ENCODE measurements around the gene MRPS23.

The MRPS23 gene

GRCh38 chr17:57888311-57889216 is 38.7 kb upstream of the MRPS23 start:
- TF ChIP-seq JUND (IDR thresholded peaks at IDR 0.05; ENCODE audit: low read depth) = no peak
- DNase-seq (ENCODE audit: low read depth in 1 of 2, low spot score in 1 of 2) = no peak
- in situ Hi-C loops (cut with HindIII; ENCODE audit: low pct_unique_long_range_greater_than_20kb, low sequenced_read_pairs) = no loop called here

GRCh38 chr17:57887161-57887560 is 37.3 kb upstream of the MRPS23 start:
- in situ Hi-C loops (cut with HindIII; ENCODE audit: low pct_unique_long_range_greater_than_20kb, low sequenced_read_pairs) = no loop called here
- TF ChIP-seq JUND (IDR thresholded peaks at IDR 0.05; ENCODE audit: low read depth) = no peak
- no peak for DNase-seq (ENCODE audit: low read depth in 1 of 2, low spot score in 1 of 2)

- in situ Hi-C loops (cut with HindIII; ENCODE audit: low pct_unique_long_range_greater_than_20kb, low sequenced_read_pairs) = no loop called here
- no peak for DNase-seq (ENCODE audit: low read depth in 1 of 2, low spot score in 1 of 2)
- TF ChIP-seq JUND (IDR thresholded peaks at IDR 0.05; ENCODE audit: low read depth) = no peak
Measured at GRCh38 chr17:57886020-57886419, 36.2 kb upstream of the MRPS23 start.

GRCh38 chr17:57885148-57885915 is 35.5 kb upstream of the MRPS23 start:
- DNase-seq (ENCODE audit: low read depth in 1 of 2, low spot score in 1 of 2) = no peak
- no peak for TF ChIP-seq JUND (IDR thresholded peaks at IDR 0.05; ENCODE audit: low read depth)
- in situ Hi-C loops (cut with HindIII; ENCODE audit: low pct_unique_long_range_greater_than_20kb, low sequenced_read_pairs) = no loop called here

DNA sequence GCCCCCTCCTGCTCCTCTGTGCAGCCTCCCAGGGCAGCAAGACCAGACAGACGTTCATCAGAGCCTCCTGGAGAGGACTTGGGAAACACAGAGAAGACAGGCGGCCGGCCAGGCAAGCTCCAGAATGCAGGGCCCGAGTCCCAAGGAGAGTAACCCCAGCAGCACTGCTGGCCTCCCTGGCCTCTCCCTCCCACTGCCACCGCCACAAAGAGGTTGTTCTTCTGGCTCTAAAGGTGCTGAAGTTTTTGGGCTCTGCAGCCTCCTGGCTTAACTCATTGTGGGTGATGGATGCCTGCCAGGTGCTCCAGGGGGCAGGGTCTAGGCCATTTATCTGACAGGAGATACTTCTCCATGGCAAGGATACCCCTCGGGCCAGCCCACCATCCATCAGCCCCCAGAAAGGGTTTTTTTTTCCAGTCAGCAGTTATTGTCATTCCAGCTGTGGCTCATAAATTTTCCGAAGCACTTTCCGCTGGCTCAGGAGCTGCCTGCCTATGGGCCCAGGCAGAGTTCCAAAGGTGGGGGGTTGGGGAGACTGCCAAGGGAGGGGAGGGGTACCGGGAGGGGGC is 32.0 kb upstream of the MRPS23 start:
- in situ Hi-C loops (cut with HindIII; ENCODE audit: low pct_unique_long_range_greater_than_20kb, low sequenced_read_pairs) = no loop called here
- DNase-seq (ENCODE audit: low read depth in 1 of 2, low spot score in 1 of 2) = no peak
- no peak for TF ChIP-seq JUND (IDR thresholded peaks at IDR 0.05; ENCODE audit: low read depth)

GRCh38 chr17:57881143-57881542 is 31.3 kb upstream of the MRPS23 start:
- in situ Hi-C loops (cut with HindIII; ENCODE audit: low pct_unique_long_range_greater_than_20kb, low sequenced_read_pairs) = no loop called here
- DNase-seq (ENCODE audit: low read depth in 1 of 2, low spot score in 1 of 2) = no peak
- TF ChIP-seq JUND (IDR thresholded peaks at IDR 0.05; ENCODE audit: low read depth) = no peak

DNA sequence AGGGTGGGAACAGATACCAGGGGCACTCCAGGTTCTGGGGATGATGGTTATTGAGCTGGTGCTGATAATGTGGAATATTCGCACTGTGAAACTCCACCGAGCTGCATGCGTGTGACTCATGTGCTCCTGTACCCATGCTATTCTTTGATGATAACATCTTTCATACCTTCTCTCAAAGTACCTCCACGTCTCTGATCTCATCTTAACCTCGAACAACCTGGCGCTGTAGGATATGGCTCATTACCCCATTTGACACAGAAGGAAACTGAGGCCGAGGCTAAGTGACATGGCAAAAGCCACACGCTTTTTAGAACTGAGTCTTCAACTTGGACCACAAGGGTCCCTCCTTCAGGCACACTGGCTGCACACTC is 30.2 kb upstream of the MRPS23 start:
- no peak for DNase-seq (ENCODE audit: low read depth in 1 of 2, low spot score in 1 of 2)
- in situ Hi-C loops (cut with HindIII; ENCODE audit: low pct_unique_long_range_greater_than_20kb, low sequenced_read_pairs) = no loop called here
- no peak for TF ChIP-seq JUND (IDR thresholded peaks at IDR 0.05; ENCODE audit: low read depth)

DNA sequence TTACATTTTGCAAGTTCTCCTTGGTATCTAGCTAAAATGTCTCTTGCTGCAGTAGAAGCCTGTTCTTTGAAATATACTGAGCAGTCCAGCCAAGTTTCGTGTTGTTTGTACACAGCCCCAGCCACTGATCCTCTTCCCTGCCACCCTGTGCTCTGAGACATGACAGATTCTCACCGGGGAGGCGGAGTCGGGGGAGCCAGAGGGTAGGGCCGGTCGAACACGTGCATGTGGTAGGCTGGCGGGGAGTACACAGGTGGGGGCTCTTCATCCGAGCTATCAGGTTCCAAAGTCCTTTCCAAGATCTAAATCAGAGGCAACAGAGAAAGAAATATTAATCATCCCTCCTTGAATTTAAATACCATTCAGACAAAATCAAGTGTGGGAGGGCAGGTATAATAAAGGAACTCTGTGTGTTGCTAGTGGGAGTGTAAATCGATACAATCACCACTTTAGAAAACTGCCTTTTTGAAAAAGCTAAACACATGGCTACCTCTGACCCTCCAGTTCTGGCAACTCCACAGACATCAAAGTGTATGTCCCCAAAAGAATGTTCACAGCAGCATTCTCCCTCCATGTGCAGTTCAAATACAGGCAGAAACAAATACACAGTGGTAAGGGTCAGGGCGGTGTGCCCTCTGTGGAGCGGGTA is 29.7 kb upstream of the MRPS23 start:
- no peak for TF ChIP-seq JUND (IDR thresholded peaks at IDR 0.05; ENCODE audit: low read depth)
- no peak for DNase-seq (ENCODE audit: low read depth in 1 of 2, low spot score in 1 of 2)
- in situ Hi-C loops (cut with HindIII; ENCODE audit: low pct_unique_long_range_greater_than_20kb, low sequenced_read_pairs) = no loop called here

GRCh38 chr17:57877803-57878377 is 28.0 kb upstream of the MRPS23 start:
- in situ Hi-C loops (cut with HindIII; ENCODE audit: low pct_unique_long_range_greater_than_20kb, low sequenced_read_pairs) = no loop called here
- DNase-seq (ENCODE audit: low read depth in 1 of 2, low spot score in 1 of 2) = no peak

GRCh38 chr17:57876866-57877237 is 27.0 kb upstream of the MRPS23 start:
- DNase-seq (ENCODE audit: low read depth in 1 of 2, low spot score in 1 of 2) = no peak
- in situ Hi-C loops (cut with HindIII; ENCODE audit: low pct_unique_long_range_greater_than_20kb, low sequenced_read_pairs) = no loop called here
- no peak for TF ChIP-seq JUND (IDR thresholded peaks at IDR 0.05; ENCODE audit: low read depth)

More at GRCh38 chr17:57877803-57878377, 28.0 kb upstream of the MRPS23 start:
- no peak for TF ChIP-seq JUND (IDR thresholded peaks at IDR 0.05; ENCODE audit: low read depth)

DNA sequence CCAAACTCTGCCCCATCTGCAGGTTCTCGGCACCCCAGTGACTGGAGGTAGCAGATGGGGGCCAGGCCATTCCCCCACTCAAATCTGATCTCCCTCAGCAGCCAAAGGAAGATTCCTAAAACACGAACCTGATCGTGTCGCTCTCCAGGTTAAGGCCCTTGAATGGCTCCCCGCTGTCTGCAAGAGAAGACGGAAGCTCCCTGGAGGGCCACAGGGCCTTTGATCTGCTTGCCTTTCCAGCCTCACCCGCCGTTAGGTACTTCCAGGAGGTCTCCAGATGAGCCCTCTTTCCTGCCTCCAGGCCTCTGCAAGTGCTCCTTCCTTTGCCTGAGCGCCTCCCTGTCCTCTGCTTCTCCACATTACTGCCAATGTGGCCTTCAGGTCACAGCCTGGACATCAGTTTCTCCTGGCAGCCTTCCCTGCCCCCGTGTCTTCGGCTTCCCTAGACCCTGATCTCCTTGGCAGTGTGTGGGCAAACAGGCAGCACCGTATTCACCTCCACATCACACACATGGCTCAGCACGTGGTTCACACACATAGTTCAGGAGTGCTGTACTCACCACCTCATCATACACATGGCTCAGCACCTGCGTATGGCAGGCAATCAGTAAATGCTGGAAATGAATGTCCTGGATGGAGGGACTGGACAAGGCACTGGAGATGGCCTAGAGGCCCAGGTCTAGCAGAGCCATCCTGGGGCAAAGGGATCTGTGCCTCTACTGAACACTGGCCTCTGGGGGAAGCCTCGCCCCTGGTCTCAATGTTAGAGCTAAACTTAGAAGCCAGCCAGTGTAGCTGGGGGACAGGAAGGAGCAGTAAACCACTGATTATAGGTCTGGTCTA is 26.4 kb upstream of the MRPS23 start:
- DNase-seq (ENCODE audit: low read depth in 1 of 2, low spot score in 1 of 2) = no peak
- in situ Hi-C loops (cut with HindIII; ENCODE audit: low pct_unique_long_range_greater_than_20kb, low sequenced_read_pairs) = no loop called here
- TF ChIP-seq JUND (IDR thresholded peaks at IDR 0.05; ENCODE audit: low read depth) = no peak
